Prostate gland (tissue), 2 donors: ENCODE measurements around the gene KBTBD12. TPM values are rescaled to one million over a fixed set of nuclear protein-coding genes. Genes with fewer than 3 reads are reported as not detected.
A peak's percentile ranks its signal among the peaks of the same experiment; 100 is the strongest.

ENCODE experiments used
- DNase-seq: peaks from one replicate; pipeline ENCODE4 v3.0.0-alpha.2; 2019; ENCODE audit warnings: low spot score
- H3K27ac ChIP-seq, 2 donors: fragments of 200-600 bp; sonication (generic); 2 replicates each; pipeline ENCODE4 v1.5.1; 2017 to 2019
- H3K27me3 ChIP-seq: fragments of 200-600 bp; sonication (generic); replicated peaks from 2 replicates; pipeline ENCODE4 v1.5.1; 2019; ENCODE audit not compliant: insufficient read depth
- H3K36me3 ChIP-seq, 2 donors: fragments of 200-600 bp; sonication (generic); 1 replicate in 1 of 2; 2 replicates in 1 of 2; pipeline versions ENCODE4 v1.5.1 to v1.8.1; 2017 to 2019
- H3K4me1 ChIP-seq: fragments of 200-600 bp; sonication (generic); replicated peaks from 2 replicates; pipeline ENCODE4 v1.5.1; 2019
- H3K4me3 ChIP-seq, 2 donors: fragments of 200-600 bp; sonication (generic); 2 replicates each; pipeline ENCODE4 v1.5.1; 2017 to 2019
- H3K9me3 ChIP-seq: fragments of 200-600 bp; sonication (generic); 2 replicates; pipeline ENCODE4 v1.5.1; 2017
- CTCF ChIP-seq, 4 experiments: fragments of 200-600 bp in 2 of 4; fragments of 450-650 bp in 2 of 4; sonication (generic) in 2 of 4; IDR thresholded peaks; 1 replicate in 3 of 4; 2 replicates in 1 of 4; pipeline ENCODE4 v1.5.1; 2016 to 2019; ENCODE audit warnings: antibody characterized with exemption in 4 of 4, mild to moderate bottlenecking in 2 of 4, moderate library complexity in 2 of 4
- POLR2A ChIP-seq: fragments of 450-650 bp; IDR thresholded peaks from one replicate; pipeline ENCODE4 v1.6.1; 2016; ENCODE audit warnings: antibody characterized with exemption, mild to moderate bottlenecking
- POLR2AphosphoS5 ChIP-seq: sonication (generic); formaldehyde crosslinking; IDR thresholded peaks from one replicate; pipeline ENCODE4 v1.6.1; 2017; ENCODE audit warnings: antibody characterized with exemption
- WGBS: methylation state at CpG from one replicate; pipeline ENCODE4 v1.1.5; 2018; 5-methylcytosine and 5-hydroxymethylcytosine counted together
- intact Hi-C: fragments of 100-400 bp; cut with DNase I; formaldehyde crosslinking; loops from one replicate; pipeline ENCODE4 v1.14.2; 2022
- total RNA-seq, 2 donors: library from RNA; depleted of rRNA; stranded (reverse); fragments of >200 nt; gene quantifications; one replicate each; pipeline ENCODE4 v1.1.0, GENCODE V29; 2016

The KBTBD12 gene
- total RNA-seq, 2 donors from 2014 or later: 1.2 TPM; not detected in 1

GRCh38 chr3:127967316-127967715 is 52.3 kb downstream of the KBTBD12 start:
- Histone ChIP-seq H3K27ac (no peak overlapping the region), H3K4me1 (no peaks in the 10 kb centered on the region), H3K27me3 (no peaks in the 10 kb centered on the region), H3K9me3 (no peaks in the 10 kb centered on the region), H3K4me3 (no peak overlapping the region), H3K36me3 (no peaks in the 10 kb centered on the region)
- no peak for TF ChIP-seq CTCF (IDR thresholded peaks at IDR 0.05)
- 57% methylated on average over 1 of the region's 1 CpG for WGBS
- DNase-seq: no peak
- intact Hi-C loops: loop anchor here (10.0 kb wide), 1 partner anchor 133 kb away; no protein-coding TSS in a partner anchor

GRCh38 chr3:127970966-127971592 is 56.0 kb downstream of the KBTBD12 start:
- Histone ChIP-seq H3K9me3 (no peaks in the 10 kb centered on the region), H3K4me3 (no peak overlapping the region), H3K36me3 (no peaks in the 10 kb centered on the region), H3K27me3 (no peaks in the 10 kb centered on the region), H3K27ac (no peak overlapping the region), H3K4me1 (no peaks in the 10 kb centered on the region)
- intact Hi-C loops: loop anchor here (1.0 to 5.0 kb wide), 2 partner anchors 319 to 394 kb away; no protein-coding TSS in a partner anchor
- TF ChIP-seq POLR2AphosphoS5 (no peak), CTCF (IDR thresholded peaks at IDR 0.05) (peak; percentile 27 to 75 (median 58))
- whole genome bisulfite sequencing: 57% methylated on average over 4 of the region's 4 CpGs
- peak; percentile 39 for DNase-seq

GRCh38 chr3:127974226-127974625 is 59.2 kb downstream of the KBTBD12 start:
- Histone ChIP-seq H3K36me3 (no peaks in the 10 kb centered on the region), H3K4me3 (no peak overlapping the region), H3K27ac (no peak overlapping the region), H3K4me1 (no peaks in the 10 kb centered on the region), H3K9me3 (no peaks in the 10 kb centered on the region), H3K27me3 (no peaks in the 10 kb centered on the region)
- DNase-seq: no peak
- TF ChIP-seq POLR2A: no peak
- no peak for TF ChIP-seq CTCF (IDR thresholded peaks at IDR 0.05)
- no peak for TF ChIP-seq POLR2AphosphoS5
- WGBS: 78% methylated on average over 2 of the region's 2 CpGs
- intact Hi-C loops: loop anchor here (5.0 kb wide), 1 partner anchor 397 kb away; no protein-coding TSS in a partner anchor

GRCh38 chr3:127975153-127976029 is 60.4 kb downstream of the KBTBD12 start:
- Histone ChIP-seq H3K4me1 (no peaks in the 10 kb centered on the region), H3K27ac (no peak overlapping the region), H3K27me3 (no peaks in the 10 kb centered on the region), H3K9me3 (no peaks in the 10 kb centered on the region), H3K4me3 (no peak overlapping the region), H3K36me3 (no peaks in the 10 kb centered on the region)
- no peak for TF ChIP-seq POLR2A
- TF ChIP-seq POLR2AphosphoS5: no peak
- TF ChIP-seq CTCF (IDR thresholded peaks at IDR 0.05): no peak
- WGBS: 88% methylated on average over 6 of the region's 6 CpGs
- no peak for DNase-seq
- intact Hi-C loops: no loop called here
